ENCODE measurements around the gene CCDC157. TPM values are rescaled to one million over a fixed set of nuclear protein-coding genes. Genes with fewer than 3 reads are reported as not detected.
A peak's percentile ranks its signal among the peaks of the same experiment; 100 is the strongest.

Gene CCDC157
- total and polyA plus RNA-seq, 9 of the 15 experiments (the other 6 are each of a cell fraction or from before 2014, with no cell fraction given): 0.04 to 1.3 (median 0.68) TPM

GRCh38 chr22:30423959-30424533 is 67.2 kb downstream of the CCDC157 start (continued):
- no peak for TF ChIP-seq ARID3B (CRISPR knock-in tag; IDR thresholded peaks at IDR 0.05; ENCODE audit: borderline replicate concordance)
- peak; percentile 67; the same call in 1 of the 2 replicates for TF ChIP-seq LCOR (CRISPR knock-in tag; IDR thresholded peaks at IDR 0.05)
- TF ChIP-seq SFPQ (IDR thresholded peaks at IDR 0.05; ENCODE audit: low read depth, low read length): no peak
- no peak for TF ChIP-seq THRAP3 (IDR thresholded peaks at IDR 0.05; ENCODE audit: borderline replicate concordance)
- TF ChIP-seq IRF1 (CRISPR knock-in tag; IDR thresholded peaks at IDR 0.05; ENCODE audit: borderline replicate concordance): no peak
- peak; percentile 59 for TF ChIP-seq MEIS2 (IDR thresholded peaks at IDR 0.05; ENCODE audit: partially characterized antibody)
- no peak for TF ChIP-seq THAP7 (CRISPR knock-in tag; IDR thresholded peaks at IDR 0.05)
- no peak for TF ChIP-seq ELK3 (CRISPR knock-in tag; IDR thresholded peaks at IDR 0.05)
- peak; percentile 93 for TF ChIP-seq DACH1 (IDR thresholded peaks at IDR 0.05; ENCODE audit: partially characterized antibody)
- TF ChIP-seq MED1 (CRISPR knock-in tag; IDR thresholded peaks at IDR 0.05; ENCODE audit: borderline replicate concordance): no peak
- no peak for TF ChIP-seq ZNF140 (CRISPR knock-in tag; IDR thresholded peaks at IDR 0.05)
- TF ChIP-seq FOXK1 (CRISPR knock-in tag; IDR thresholded peaks at IDR 0.05; ENCODE audit: borderline replicate concordance): no peak
- TF ChIP-seq IRF9 (tag; IDR thresholded peaks at IDR 0.05): no peak
- 0 out of 2 replicates have a peak, but pooled peaks have one; percentile 56 for TF ChIP-seq RUNX1 (IDR thresholded peaks at IDR 0.05; ENCODE audit: low read depth)
- no peak for TF ChIP-seq GTF3C2 (IDR thresholded peaks at IDR 0.05; ENCODE audit: borderline replicate concordance, extremely low read depth, insufficient read length)
- no peak for TF ChIP-seq NELFE (IDR thresholded peaks at IDR 0.05; ENCODE audit: insufficient read depth, insufficient read length)
